ENCODE measurements around the gene C15orf39.
A peak's percentile ranks its signal among the peaks of the same experiment; 100 is the strongest.

Gene C15orf39

GRCh38 chr15:75197062-75197630 lies 4.5 kb upstream of the C15orf39 start:
- no peak for DNase-seq (ENCODE audit: low read depth)

- no peak for DNase-seq (ENCODE audit: low read depth)
These were observed 2.9 kb upstream of the C15orf39 start for GRCh38 chr15:75198560-75199356.

- no peak for DNase-seq (ENCODE audit: low read depth)
These were observed 2.2 kb upstream of the C15orf39 start for GRCh38 chr15:75199357-75199940.

- no peak for DNase-seq (ENCODE audit: low read depth)
These were observed 1.3 kb upstream of the C15orf39 start for GRCh38 chr15:75200391-75200764.

GRCh38 chr15:75200765-75201615 lies 692 bp upstream of the C15orf39 start:
- no peak for DNase-seq (ENCODE audit: low read depth)

GRCh38 chr15:75202251-75203016 lies 752 bp downstream of the C15orf39 start:
- peak; percentile 40 for DNase-seq (ENCODE audit: low read depth)

GRCh38 chr15:75203017-75203907 lies 1.6 kb downstream of the C15orf39 start:
- DNase-seq (ENCODE audit: low read depth): no peak

GRCh38 chr15:75203908-75204263 lies 2.2 kb downstream of the C15orf39 start:
- DNase-seq (ENCODE audit: low read depth): no peak

- DNase-seq (ENCODE audit: low read depth): peak; percentile 88
These were observed 2.8 kb downstream of the C15orf39 start for GRCh38 chr15:75204340-75205063.

- DNase-seq (ENCODE audit: low read depth): no peak
These were observed 3.3 kb downstream of the C15orf39 start for GRCh38 chr15:75205064-75205395.

- no peak for DNase-seq (ENCODE audit: low read depth)
These were observed 4.3 kb downstream of the C15orf39 start for GRCh38 chr15:75206006-75206405.

GRCh38 chr15:75206803-75207617 lies 5.3 kb downstream of the C15orf39 start:
- no peak for DNase-seq (ENCODE audit: low read depth)

GRCh38 chr15:75207618-75208500 lies 6.2 kb downstream of the C15orf39 start:
- DNase-seq (ENCODE audit: low read depth): no peak

- no peak for DNase-seq (ENCODE audit: low read depth)
These were observed 7.0 kb downstream of the C15orf39 start for GRCh38 chr15:75208501-75209288.

GRCh38 chr15:75209289-75209676 lies 7.6 kb downstream of the C15orf39 start:
- no peak for DNase-seq (ENCODE audit: low read depth)

- no peak for DNase-seq (ENCODE audit: low read depth)
These were observed 9.1 kb downstream of the C15orf39 start for GRCh38 chr15:75210811-75211230.

- no peak for DNase-seq (ENCODE audit: low read depth)
These were observed 9.9 kb downstream of the C15orf39 start for GRCh38 chr15:75211436-75212199.
